NB4 (cell line): Measurements from ENCODE around the gene SCNN1A.

Experiments used
- DNase-seq: peaks from one replicate; pipeline ENCODE4 v3.0.0; 2010; ENCODE audit warnings: low read depth
- H3K4me3 ChIP-seq: one replicate; pipeline ENCODE4 v1.5.1; 2011; ENCODE audit warnings: mild to moderate bottlenecking, low read depth, low read length, moderate library complexity
- MYC ChIP-seq: IDR thresholded peaks from 2 replicates; pipeline ENCODE4 v1.6.1; 2011; ENCODE audit warnings: low read depth, low read length
- POLR2A ChIP-seq: IDR thresholded peaks from 2 replicates; pipeline ENCODE4 v1.6.1; 2011; ENCODE audit warnings: mild to moderate bottlenecking; ENCODE audit not compliant: insufficient read length; ENCODE audit errors: extremely low read depth
- TF ChIP-seq, protein P1 (sequence below): IDR thresholded peaks from 2 replicates; pipeline ENCODE4 v1.6.1; 2011; ENCODE audit warnings: low read depth, low read length
- TF ChIP-seq, protein P2 (sequence below): IDR thresholded peaks from one replicate; pipeline ENCODE4 v1.5.1; 2012; ENCODE audit warnings: low read depth, low read length

The SCNN1A gene

DNA sequence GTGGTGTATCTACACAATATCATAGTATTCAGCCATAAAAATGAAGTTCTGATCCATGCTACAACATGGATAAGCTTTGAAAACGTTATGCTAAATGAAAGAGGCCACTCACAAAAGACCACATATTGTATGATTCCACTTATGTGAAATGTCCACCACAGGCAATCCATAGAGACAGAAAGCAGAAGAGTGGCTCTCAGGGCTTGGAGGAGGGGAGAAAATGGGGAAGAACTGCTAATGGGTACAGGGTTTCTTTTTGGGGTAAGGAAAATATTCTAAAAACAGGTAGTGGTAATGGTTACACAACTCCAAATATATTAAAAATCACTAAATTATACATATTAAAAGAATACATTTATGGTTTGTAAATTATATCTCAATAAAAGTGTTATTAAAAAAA is 16.5 kb downstream of the SCNN1A start:
- H3K4me3 ChIP-seq: no peak overlapping the region
- TF ChIP-seq MYC: no peak
- peak; percentile 64 for DNase-seq

DNA sequence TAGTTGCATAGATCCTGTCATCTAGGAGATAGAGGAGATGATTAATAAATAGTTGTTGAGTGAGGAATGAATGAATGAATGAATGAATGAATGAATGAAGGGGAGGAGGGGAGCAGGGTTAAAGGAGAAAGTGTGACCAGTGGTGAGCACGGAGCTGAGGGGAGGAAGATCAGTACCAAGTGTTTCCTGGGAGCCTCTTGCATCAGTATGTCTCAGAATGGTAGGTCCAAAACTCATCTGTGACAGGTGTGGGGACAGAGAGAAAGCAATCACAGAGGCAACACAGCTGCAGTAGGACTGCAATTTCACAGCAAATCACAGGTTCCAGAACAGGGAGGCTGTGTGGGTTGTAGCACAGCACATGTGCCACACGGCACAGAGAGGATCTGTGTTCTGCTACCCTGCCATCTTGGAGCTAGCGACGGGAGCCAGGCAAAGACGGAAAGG is 19.0 kb downstream of the SCNN1A start:
- DNase-seq: no peak
- no peak overlapping the region for H3K4me3 ChIP-seq
- TF ChIP-seq MYC: no peak
- TF ChIP-seq POLR2A: no peak
- TF ChIP-seq, protein P1, sequence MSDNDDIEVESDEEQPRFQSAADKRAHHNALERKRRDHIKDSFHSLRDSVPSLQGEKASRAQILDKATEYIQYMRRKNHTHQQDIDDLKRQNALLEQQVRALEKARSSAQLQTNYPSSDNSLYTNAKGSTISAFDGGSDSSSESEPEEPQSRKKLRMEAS: no peak
- TF ChIP-seq, protein P2, sequence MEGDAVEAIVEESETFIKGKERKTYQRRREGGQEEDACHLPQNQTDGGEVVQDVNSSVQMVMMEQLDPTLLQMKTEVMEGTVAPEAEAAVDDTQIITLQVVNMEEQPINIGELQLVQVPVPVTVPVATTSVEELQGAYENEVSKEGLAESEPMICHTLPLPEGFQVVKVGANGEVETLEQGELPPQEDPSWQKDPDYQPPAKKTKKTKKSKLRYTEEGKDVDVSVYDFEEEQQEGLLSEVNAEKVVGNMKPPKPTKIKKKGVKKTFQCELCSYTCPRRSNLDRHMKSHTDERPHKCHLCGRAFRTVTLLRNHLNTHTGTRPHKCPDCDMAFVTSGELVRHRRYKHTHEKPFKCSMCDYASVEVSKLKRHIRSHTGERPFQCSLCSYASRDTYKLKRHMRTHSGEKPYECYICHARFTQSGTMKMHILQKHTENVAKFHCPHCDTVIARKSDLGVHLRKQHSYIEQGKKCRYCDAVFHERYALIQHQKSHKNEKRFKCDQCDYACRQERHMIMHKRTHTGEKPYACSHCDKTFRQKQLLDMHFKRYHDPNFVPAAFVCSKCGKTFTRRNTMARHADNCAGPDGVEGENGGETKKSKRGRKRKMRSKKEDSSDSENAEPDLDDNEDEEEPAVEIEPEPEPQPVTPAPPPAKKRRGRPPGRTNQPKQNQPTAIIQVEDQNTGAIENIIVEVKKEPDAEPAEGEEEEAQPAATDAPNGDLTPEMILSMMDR: no peak

DNA sequence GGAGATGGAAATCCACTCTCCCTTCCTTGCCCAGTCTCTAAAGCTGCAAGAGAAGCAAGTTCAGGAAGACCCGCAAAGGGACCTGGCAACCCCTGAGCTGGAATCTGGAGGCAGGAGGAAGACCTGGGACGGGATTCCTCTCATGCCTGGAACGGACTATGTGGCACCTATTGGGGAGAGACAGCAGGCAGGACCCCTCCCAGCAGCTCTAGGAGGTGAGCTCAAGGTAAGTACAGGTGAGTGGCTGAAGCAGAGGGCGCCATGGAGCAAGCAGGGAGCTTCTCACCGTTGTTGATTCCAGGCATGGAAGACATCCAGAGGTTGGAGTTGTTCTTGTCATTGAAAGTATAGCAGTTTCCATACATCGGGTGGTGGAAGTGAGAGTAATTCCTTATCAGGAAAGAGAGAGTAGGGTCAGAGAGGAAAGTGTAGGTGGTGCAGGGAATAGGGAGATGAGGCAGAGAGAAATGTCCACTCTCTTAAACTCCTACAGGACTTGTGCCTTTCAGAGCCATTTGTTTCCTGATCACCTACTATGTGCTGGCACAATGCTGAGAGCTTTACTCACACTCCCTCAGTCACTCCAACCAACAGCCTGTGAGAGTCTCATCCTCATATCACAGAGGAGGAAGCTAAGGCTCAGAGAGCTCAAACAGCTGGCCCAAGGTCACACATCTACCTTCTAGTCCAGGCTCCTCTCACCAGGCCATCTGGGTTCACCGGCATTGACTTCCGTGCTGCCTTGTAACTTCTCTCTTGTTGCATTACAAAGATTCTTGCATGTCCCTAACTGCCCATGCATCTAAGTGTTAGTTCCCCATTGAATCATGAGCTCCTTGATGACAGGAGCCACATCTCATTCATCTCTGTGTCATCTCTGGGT is 19.6 kb downstream of the SCNN1A start:
- DNase-seq: no peak
- no peak overlapping the region for H3K4me3 ChIP-seq
- TF ChIP-seq, protein P1: no peak

DNA sequence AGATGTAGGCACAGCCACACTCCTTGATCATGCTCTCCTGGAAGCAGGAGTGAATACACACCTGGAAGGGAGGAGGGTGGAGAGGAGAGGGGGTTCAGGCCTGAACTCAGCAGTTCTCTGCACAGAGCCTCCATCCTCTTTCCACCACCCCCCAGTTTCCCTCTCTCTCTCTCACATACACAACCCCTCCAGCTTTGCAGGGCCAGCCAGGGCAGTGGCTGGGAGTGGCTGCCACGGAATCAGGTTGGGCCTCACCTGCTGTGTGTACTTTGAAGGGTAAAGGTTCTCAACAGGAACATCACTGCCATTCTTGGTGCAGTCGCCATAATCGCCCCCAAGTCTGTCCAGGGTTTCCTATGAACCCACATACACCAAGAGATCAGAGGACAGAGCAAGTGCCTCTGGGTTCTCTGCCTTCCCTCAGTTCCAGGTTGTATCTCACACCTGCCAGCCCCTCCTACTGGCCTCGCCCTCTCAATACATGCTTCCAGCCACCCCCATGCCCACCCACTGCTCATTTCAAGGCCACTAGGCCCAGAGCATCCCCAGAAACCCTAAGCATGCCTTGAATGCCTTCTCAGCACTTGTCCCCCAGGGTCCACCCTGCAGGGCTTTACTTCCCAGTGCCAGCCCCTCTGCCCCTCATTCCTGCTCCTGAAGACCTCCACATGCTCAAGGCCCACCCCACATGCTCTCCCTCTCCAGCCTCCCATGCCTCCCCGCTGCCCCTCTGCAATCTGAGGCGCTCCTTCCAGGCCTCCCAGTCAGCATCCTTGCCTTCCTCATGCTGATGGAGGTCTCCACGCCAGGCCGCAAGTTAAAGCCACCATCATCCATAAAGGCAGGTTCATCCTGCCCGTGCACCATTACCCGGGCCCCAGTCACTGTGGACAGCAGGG is 20.6 kb downstream of the SCNN1A start:
- no peak overlapping the region for H3K4me3 ChIP-seq
- TF ChIP-seq MYC (no peak), POLR2A (no peak)
- TF ChIP-seq, protein P1: no peak
- TF ChIP-seq, protein P2: no peak
- no peak for DNase-seq

DNA sequence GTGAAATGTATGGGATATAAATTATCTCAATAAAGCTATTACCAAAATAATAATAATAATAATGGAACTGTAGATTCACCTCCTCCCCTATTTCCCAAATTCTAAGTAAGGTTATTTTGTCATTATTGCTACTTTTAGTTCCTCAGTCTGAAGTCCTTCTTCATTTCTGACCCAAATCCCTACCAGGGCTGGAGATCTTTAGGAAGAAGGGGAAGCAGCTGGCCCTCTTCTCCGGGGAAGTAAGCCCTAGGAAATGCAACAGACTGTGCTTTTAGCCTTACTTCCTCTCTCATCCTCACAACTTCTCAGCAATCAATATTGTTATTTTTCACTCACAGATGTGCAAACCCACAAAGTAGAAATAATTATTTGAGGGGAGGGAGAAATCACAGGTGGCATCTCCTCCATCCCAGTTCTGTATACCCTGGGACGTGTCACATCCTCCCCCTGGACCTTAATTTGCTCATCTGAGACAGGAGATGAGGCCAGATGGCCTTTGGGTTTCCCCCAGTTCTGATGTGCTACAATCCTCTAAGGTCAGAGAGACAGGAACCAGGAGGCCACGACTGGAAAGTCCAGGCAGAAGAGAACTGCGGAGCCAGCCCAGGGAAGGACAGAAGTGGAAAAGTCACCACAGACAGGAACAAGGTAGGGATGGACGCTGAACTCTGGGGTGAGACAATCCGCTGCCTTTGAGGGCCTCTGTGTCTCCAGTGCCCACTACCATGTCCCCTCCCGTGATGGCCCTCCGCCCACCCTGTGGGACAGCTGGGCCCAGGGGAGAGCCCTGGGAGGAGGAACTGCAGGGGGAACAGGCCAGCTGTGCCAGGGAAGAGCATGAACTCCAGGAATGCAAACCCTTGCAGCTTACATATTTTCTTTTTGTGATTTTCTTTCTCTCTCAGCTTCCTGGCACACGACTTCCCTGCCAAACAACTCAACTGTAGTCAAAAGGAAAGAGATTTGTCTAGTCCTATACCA is 22.9 kb downstream of the SCNN1A start:
- no peak overlapping the region for H3K4me3 ChIP-seq
- no peak for DNase-seq
- TF ChIP-seq, protein P1: no peak
- TF ChIP-seq POLR2A: no peak
- TF ChIP-seq, protein P2: no peak
- no peak for TF ChIP-seq MYC

DNA sequence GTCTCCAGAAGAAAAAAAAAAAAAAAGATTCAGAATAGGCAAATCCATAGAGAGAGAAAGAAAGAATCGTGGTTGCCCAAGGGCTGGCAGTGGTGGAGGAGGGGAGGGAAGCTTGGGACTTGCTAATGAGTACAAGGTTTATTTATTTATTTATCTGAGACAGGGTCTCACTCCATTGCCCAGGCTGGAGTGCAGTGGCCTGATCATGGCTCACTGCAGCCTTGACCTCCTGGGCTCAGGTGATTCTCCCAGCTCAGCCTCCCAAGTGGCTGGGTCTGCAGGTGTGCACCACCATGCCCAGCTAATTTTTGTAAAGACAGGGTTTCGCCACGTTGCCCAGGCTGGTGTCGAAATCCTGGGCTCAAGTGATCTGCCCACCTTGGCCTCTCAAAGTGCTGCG is 23.7 kb downstream of the SCNN1A start:
- TF ChIP-seq, protein P1: no peak
- TF ChIP-seq POLR2A: no peak
- TF ChIP-seq MYC: no peak
- TF ChIP-seq, protein P2: no peak
- no peak for DNase-seq
- H3K4me3 ChIP-seq: no peak overlapping the region
